Measurements from ENCODE around the gene NEURL2.
"Not testable (repeated sequence)": the region's sequence is repeated elsewhere in the genome, so short reads cannot be mapped to it uniquely, and the experiment has no call there.

Gene NEURL2

DNA sequence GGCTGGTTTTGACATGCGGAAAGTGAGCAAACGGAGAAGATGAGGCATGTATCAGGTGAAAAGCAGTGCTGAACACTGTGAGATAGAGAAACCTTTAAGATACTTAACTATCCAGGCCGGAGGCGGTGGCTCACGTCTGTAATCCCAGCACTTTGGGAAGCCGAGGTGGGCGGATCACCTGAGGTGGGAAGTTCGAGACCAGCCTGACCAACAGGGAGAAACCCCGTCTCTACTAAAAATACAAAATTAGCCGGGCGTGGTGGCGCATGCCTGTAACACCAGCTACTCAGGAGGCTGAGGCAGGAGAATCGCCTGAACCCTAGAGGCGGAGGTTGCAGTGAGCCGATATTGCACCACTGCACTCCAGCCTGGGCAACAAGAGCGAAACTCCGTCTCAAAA lies 40.7 kb upstream of the NEURL2 start:
- H3K36me3 ChIP-seq (ENCODE audit: insufficient read depth, low read length); H3K27ac ChIP-seq (ENCODE audit: low read depth, low read length); H3K4me1 ChIP-seq (ENCODE audit: insufficient read depth, low read length); H3K9me3 ChIP-seq (ENCODE audit: insufficient read depth, low read depth, low read length); H3K4me3 ChIP-seq (ENCODE audit: low read length); H3K27me3 ChIP-seq (ENCODE audit: insufficient read depth, low read length); H3K9ac ChIP-seq (ENCODE audit: low read depth, low read length): not testable (repeated sequence)
- 94% methylated on average over 17 of the region's 17 CpGs for WGBS

DNA sequence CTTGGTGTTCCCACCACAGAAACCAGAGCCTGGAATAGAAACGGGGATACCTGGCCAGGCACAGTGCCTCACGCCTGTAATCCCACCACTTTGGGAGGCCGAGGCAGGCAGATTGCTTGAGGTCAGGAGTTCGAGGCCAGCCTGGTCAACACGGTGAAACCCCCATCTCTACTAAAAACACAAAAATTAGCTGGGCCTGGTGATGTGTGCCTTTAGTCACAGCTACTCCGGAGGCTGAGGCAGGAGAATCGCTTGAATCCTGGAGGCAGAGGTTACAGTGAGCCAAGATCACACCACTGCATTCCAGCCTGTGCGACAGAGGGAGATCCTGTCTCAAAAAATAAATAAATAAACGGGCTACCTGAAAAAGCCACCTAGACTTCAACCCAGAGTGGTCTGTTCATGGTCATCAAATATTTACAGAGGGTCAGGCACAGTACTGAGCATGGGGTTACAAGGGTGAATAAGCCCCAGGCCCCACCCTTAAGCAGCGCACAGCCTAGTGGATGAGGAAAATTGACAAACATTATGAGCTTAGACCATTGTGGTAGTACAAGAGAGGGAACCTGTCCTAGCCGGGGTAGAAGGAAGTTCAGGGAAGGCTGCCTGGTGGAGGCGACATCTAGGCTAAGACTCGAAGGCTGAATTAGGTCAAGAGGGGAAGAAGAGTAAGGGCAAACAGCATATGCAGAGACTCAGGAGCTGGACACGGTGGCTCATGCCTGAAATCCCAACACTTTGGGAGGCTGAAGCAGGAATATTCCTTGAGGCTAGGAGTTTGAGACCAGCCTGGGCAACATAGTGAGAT lies 36.3 kb upstream of the NEURL2 start:
- Histone ChIP-seq H3K4me3 (ENCODE audit: low read length) (no peak overlapping the region), H3K9ac (ENCODE audit: low read depth, low read length) (no peak overlapping the region), H3K4me1 (ENCODE audit: insufficient read depth, low read length) (peaks cover 6% of the 10 kb centered on the region; the same call in 1 of the 2 replicates), H3K27me3 (ENCODE audit: insufficient read depth, low read length) (no peaks in the 10 kb centered on the region), H3K27ac (ENCODE audit: low read depth, low read length) (no peak overlapping the region), H3K36me3 (ENCODE audit: insufficient read depth, low read length) (no peaks in the 10 kb centered on the region), H3K9me3 (ENCODE audit: insufficient read depth, low read depth, low read length) (no peaks in the 10 kb centered on the region)
- 86% methylated on average over 14 of the region's 14 CpGs for WGBS

DNA sequence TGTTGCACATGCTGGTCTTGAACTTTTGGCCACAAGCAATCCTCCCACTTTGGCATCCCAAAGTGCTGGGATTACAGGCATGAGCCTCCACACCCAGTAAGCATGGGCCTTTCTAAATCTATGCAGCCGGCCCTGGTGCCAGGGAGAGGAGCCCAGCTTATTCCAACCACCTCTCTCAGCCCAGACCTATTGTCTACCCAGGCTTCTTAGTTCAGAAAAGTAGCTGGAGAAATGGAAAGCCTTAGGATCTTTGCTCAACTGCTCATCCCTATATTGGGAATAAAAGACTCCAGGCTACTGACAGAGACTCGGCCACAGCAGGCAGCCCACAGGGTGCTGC lies 35.7 kb upstream of the NEURL2 start:
- H3K4me1 ChIP-seq (ENCODE audit: insufficient read depth, low read length), result peaks cover 6% of the 10 kb centered on the region; the same call in 1 of the 2 replicates
- 98% methylated on average over 2 of the region's 2 CpGs for WGBS
- H3K9me3 ChIP-seq (ENCODE audit: insufficient read depth, low read depth, low read length), result no peaks in the 10 kb centered on the region
- no peak overlapping the region for H3K4me3 ChIP-seq (ENCODE audit: low read length)
- no peak overlapping the region for H3K9ac ChIP-seq (ENCODE audit: low read depth, low read length)
- H3K27ac ChIP-seq (ENCODE audit: low read depth, low read length), result no peak overlapping the region
- no peaks in the 10 kb centered on the region for H3K36me3 ChIP-seq (ENCODE audit: insufficient read depth, low read length)
- no peaks in the 10 kb centered on the region for H3K27me3 ChIP-seq (ENCODE audit: insufficient read depth, low read length)

DNA sequence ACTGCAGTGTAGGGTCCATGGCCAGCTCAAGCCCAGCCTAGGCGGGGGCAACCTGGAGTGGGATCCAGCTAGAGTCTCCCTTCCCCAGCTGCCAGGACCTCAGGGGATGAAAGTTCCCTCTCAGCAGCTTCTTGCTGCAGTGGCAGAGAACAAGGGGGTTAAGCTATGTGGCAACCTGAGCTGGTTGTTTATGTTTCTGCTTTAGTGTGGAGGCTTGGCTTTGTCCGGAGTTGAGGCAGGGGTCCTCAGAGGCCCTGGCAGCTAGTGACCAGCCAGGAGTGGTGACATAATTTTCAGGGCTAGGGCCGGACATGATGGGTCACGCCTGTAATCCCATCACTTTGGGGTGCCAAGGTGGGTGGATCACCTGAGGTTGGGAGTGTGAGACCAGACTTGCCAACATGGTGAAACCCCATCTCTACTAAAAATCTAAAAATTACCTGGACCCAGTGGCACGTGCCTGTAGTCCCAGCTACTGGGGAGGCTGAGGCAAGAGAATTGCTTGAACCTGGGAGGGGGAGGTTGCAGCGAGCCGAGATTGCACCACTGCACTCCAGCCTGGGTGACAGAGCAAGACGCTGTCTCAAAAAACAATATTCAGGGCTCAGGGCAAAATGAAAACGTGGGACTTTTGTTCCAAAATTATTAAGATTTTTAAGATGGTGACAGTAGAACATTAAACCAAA lies 35.0 kb upstream of the NEURL2 start:
- Histone ChIP-seq H3K27ac (ENCODE audit: low read depth, low read length) (no peak overlapping the region), H3K4me1 (ENCODE audit: insufficient read depth, low read length) (peaks cover 6% of the 10 kb centered on the region; the same call in 1 of the 2 replicates), H3K36me3 (ENCODE audit: insufficient read depth, low read length) (no peaks in the 10 kb centered on the region), H3K9me3 (ENCODE audit: insufficient read depth, low read depth, low read length) (no peaks in the 10 kb centered on the region), H3K9ac (ENCODE audit: low read depth, low read length) (no peak overlapping the region), H3K27me3 (ENCODE audit: insufficient read depth, low read length) (no peaks in the 10 kb centered on the region), H3K4me3 (ENCODE audit: low read length) (no peak overlapping the region)
- 72% methylated on average over 9 of the region's 9 CpGs for WGBS

DNA sequence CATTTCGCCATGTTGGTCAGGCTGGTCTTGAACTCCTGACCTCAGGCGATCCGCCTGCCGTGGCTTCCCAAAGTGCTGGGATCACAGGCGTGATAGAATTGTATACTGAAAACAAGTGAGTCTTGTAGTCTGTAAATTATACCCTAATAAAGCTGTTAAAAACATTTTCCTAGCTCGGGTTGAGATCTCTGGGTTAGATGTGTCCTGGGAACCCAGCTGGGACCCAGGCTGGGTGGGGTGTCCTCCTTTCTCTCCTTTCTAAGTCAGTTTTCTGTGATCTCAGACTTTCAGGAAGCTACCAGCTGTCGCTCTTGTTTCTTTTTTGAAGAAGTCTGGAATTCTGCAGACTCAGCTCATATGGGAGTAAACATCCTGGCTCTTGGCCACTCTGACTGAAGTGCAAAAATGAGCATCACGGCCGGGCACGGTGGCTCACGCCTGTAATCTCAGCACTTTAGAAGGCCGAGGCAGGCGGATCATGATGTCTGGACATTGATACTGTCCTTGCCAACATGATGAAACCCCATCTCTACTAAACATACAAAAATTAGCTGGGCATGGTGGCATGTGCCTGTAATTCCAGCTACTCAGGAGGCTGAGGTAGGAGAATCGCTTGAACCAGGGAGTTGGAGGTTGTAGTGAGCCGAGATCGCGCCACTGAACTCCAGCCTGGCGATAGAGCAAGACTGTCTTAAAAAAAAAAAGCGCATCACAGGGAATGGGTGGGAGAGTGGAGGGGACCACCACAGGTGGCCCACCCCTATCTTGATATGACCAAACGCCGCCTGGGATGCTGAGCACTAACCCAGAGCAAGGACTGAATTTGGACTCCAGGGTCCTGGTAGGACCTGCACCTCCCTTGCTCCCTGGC lies 33.6 kb upstream of the NEURL2 start:
- no peak overlapping the region for H3K27ac ChIP-seq (ENCODE audit: low read depth, low read length)
- peaks cover 6% of the 10 kb centered on the region; the same call in 1 of the 2 replicates for H3K4me1 ChIP-seq (ENCODE audit: insufficient read depth, low read length)
- no peak overlapping the region for H3K4me3 ChIP-seq (ENCODE audit: low read length)
- H3K9ac ChIP-seq (ENCODE audit: low read depth, low read length), result no peak overlapping the region
- no peaks in the 10 kb centered on the region for H3K36me3 ChIP-seq (ENCODE audit: insufficient read depth, low read length)
- WGBS, result 93% methylated on average over 20 of the region's 21 CpGs
- H3K27me3 ChIP-seq (ENCODE audit: insufficient read depth, low read length), result no peaks in the 10 kb centered on the region
- no peaks in the 10 kb centered on the region for H3K9me3 ChIP-seq (ENCODE audit: insufficient read depth, low read depth, low read length)

DNA sequence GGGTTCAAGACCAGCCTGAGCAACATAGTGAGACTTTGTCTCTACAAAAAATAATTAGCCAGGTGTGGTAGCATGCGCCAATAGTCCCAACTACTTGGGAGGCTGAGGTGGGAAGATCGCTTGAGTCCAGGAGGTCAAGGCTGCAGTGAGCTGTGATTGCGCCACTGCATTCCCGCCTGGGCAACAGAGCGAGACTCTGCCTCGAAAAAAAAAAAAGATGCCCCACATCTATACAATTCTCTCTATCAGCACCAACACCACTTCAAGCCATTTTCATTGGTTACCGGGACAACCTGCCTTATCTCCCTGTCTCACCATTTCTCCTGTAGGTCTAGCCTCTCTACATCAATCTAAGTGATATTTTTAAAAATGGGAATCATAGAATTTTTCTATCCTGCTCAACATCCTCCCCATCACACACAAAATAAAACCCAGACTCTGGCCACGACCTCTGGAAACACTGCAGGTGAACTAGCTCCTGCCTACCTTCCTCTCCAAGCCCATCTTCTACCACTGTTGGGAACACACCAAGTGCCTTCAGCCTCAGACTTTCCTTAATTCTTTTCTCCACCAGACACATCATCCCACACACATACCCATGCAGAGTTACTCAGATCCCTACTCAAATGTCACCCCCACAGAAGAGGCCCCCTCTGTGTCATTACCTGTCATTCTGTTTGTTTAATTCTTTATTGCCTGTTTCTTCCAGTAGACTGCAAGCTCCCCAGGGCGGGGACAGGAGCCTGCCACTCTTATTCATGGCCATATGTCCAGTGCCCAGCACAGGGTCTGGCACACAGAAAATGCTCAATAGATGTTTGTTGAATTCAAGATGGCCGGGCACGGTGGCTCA lies 30.6 kb upstream of the NEURL2 start:
- H3K9me3 ChIP-seq (ENCODE audit: insufficient read depth, low read depth, low read length), result no peaks in the 10 kb centered on the region
- H3K4me1 ChIP-seq (ENCODE audit: insufficient read depth, low read length), result peaks cover 6% of the 10 kb centered on the region; the same call in 1 of the 2 replicates
- H3K36me3 ChIP-seq (ENCODE audit: insufficient read depth, low read length), result no peaks in the 10 kb centered on the region
- H3K4me3 ChIP-seq (ENCODE audit: low read length), result no peak overlapping the region
- no peaks in the 10 kb centered on the region for H3K27me3 ChIP-seq (ENCODE audit: insufficient read depth, low read length)
- no peak overlapping the region for H3K9ac ChIP-seq (ENCODE audit: low read depth, low read length)
- 90% methylated on average over 11 of the region's 11 CpGs for WGBS
- H3K27ac ChIP-seq (ENCODE audit: low read depth, low read length), result no peak overlapping the region

DNA sequence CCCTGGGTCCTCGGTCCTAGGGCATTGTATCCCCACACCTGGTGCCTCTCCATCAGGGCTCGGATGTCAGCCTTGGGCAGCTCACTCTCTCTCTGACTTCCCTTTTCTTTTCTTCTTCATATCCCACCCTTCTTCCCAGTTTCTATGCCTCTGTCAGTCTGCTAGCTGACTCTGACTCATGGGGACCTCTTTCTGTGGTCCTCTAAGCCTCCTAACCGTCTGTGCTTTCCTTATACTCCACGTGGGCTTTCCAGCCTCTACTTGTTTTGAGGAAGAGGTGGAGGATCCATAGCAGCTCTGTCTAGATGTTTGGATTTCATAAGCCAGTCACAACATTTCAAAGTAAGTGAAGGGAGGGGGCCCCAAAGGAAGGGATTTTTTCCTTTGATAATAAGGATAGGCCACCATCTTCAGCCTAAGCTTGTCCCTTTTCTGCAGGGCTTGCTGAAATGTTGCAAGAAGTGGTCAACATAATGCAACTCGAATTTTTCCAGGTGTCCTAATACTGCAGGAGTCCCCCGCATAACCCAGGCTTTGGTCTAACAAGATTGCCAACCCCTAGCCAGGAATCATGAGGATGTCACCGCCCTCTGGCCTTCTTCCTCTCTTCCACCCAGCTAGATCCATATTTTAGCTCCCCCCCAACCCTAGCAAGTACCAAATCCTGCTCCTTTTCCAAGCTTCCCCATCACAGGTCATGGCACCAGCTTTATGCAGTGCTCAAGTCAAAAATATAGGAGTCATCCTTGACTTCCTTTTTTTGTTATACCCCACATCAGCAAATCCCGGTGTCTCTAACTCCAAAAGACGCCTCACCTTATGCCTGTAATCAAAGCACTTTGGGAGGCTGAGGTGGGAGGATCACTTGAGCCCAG lies 29.7 kb upstream of the NEURL2 start:
- H3K9ac ChIP-seq (ENCODE audit: low read depth, low read length), result no peak overlapping the region
- no peak overlapping the region for H3K27ac ChIP-seq (ENCODE audit: low read depth, low read length)
- H3K27me3 ChIP-seq (ENCODE audit: insufficient read depth, low read length), result no peaks in the 10 kb centered on the region
- H3K4me1 ChIP-seq (ENCODE audit: insufficient read depth, low read length), result peaks cover 4% of the 10 kb centered on the region; the same call in 1 of the 2 replicates
- 83% methylated on average over 8 of the region's 9 CpGs for WGBS
- no peaks in the 10 kb centered on the region for H3K36me3 ChIP-seq (ENCODE audit: insufficient read depth, low read length)
- no peak overlapping the region for H3K4me3 ChIP-seq (ENCODE audit: low read length)
- H3K9me3 ChIP-seq (ENCODE audit: insufficient read depth, low read depth, low read length), result no peaks in the 10 kb centered on the region

DNA sequence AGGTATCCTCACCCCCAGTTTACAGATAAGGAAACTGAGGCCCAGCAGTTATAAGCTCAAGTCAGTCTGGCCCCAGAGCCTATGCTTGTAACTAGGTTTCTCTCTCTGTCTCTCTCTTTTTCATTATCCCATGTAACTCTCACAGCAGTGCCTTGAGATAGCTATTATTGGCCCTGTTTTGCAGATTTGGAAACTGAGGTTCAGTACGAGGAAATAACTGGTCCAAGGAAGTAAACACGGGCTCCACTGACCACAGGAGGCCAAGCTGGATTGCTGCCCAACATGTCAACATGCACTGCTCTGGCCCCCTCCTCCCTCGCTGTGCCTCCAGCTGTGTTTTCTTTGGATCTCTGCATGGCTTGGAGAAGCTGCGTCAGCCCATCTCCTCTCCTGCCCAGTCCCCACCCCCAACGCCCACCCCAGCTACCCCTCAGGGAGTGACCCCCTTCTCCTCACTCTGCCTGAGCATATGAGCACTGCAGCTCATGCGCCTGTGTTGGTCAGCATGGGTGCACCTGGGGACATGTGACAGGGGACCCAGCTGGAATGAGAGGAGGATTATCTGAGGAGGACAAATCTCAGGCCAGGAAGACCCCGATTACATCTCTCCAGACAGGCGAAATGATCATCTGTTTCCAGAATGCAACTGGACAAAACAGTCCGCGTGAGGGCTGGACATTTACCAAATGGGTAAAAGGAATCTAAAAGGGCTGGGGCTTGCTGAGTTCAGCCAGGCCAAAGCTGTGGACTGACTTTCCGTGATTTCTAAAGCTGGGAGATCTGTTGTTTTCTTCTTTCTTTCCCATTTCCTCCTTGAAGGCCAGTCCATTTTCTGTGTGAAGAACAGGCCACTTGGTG lies 28.8 kb upstream of the NEURL2 start:
- Histone ChIP-seq H3K9ac (ENCODE audit: low read depth, low read length) (no peak overlapping the region), H3K4me1 (ENCODE audit: insufficient read depth, low read length) (no peaks in the 10 kb centered on the region), H3K4me3 (ENCODE audit: low read length) (no peak overlapping the region), H3K9me3 (ENCODE audit: insufficient read depth, low read depth, low read length) (no peaks in the 10 kb centered on the region), H3K27me3 (ENCODE audit: insufficient read depth, low read length) (no peaks in the 10 kb centered on the region), H3K36me3 (ENCODE audit: insufficient read depth, low read length) (no peaks in the 10 kb centered on the region), H3K27ac (ENCODE audit: low read depth, low read length) (no peak overlapping the region)
- whole genome bisulfite sequencing, result 76% methylated on average over 11 of the region's 11 CpGs

DNA sequence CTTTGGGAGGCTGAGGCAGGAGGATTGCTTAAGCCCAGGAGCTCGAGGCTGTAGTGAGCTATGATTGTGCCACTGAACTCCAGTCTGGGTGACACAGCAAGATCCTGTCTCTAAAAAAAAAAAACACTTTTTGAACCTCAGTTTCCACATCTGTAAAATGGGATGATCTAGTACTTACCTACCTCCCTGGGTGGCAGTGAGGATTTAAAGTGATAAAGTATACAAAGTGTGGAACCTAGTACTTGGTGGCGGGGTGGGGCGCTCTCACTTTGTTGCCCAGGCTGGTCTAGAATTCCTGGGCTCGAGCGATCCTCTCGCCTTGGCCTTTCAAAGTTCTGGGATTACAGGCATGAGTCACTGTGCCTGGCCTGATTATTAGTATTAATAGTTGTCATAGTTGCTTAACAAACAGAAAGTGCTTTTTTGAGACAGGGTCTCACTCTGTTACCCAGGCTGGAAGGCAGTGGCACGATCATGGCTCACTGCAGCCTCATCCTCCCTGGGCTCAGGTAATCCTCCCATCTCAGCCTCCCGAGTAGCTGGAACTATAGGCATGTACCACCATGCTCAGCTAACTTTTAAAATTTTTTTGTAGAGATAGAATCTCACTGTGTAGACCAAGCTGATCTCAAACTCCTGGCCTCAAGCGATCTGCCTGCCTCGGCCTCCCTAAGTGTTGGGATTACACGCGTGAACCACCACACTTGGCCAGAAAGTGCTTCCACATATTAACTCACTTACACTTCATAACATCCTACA lies 27.9 kb upstream of the NEURL2 start:
- Histone ChIP-seq H3K27ac (ENCODE audit: low read depth, low read length) (no peak overlapping the region), H3K27me3 (ENCODE audit: insufficient read depth, low read length) (no peaks in the 10 kb centered on the region), H3K4me3 (ENCODE audit: low read length) (no peak overlapping the region), H3K4me1 (ENCODE audit: insufficient read depth, low read length) (no peaks in the 10 kb centered on the region), H3K9ac (ENCODE audit: low read depth, low read length) (no peak overlapping the region), H3K9me3 (ENCODE audit: insufficient read depth, low read depth, low read length) (no peaks in the 10 kb centered on the region), H3K36me3 (ENCODE audit: insufficient read depth, low read length) (no peaks in the 10 kb centered on the region)
- WGBS, result 94% methylated on average over 12 of the region's 12 CpGs
